GM19467 (cell line): Measurements from ENCODE around the gene CBX7.

Experiments used
- ATAC-seq: cut with Tn5 transposase; IDR thresholded peaks from one replicate; pipeline ENCODE4 v1.9.1; 2021; ENCODE audit warnings: mild to moderate bottlenecking, moderate library complexity; ENCODE audit not compliant: unreplicated experiment

The CBX7 gene

GRCh38 chr22:39148026-39148726, 4.3 kb downstream of the CBX7 start:
- no peak for ATAC-seq

GRCh38 chr22:39147335-39148025, 5.0 kb downstream of the CBX7 start:
- ATAC-seq = no peak

GRCh38 chr22:39146256-39147101, 6.0 kb downstream of the CBX7 start:
- ATAC-seq = no peak

GRCh38 chr22:39144101-39144767, 8.2 kb downstream of the CBX7 start:
- no peak for ATAC-seq

GRCh38 chr22:39142088-39142680, 10.3 kb downstream of the CBX7 start:
- ATAC-seq = no peak

GRCh38 chr22:39139933-39140332, 12.5 kb downstream of the CBX7 start:
- no peak for ATAC-seq

- no peak for ATAC-seq
Observed at GRCh38 chr22:39138357-39138997, 14.0 kb downstream of the CBX7 start.

- ATAC-seq = no peak
Observed at GRCh38 chr22:39136317-39136716, 16.2 kb downstream of the CBX7 start.

- no peak for ATAC-seq
Observed at GRCh38 chr22:39135092-39135896, 17.2 kb downstream of the CBX7 start.

- no peak for ATAC-seq
Observed at GRCh38 chr22:39134366-39135091, 18.0 kb downstream of the CBX7 start.

GRCh38 chr22:39133871-39134270, 18.6 kb downstream of the CBX7 start:
- no peak for ATAC-seq

GRCh38 chr22:39132871-39133524, 19.5 kb downstream of the CBX7 start:
- no peak for ATAC-seq

GRCh38 chr22:39132281-39132680, 20.2 kb downstream of the CBX7 start:
- no peak for ATAC-seq

- ATAC-seq = no peak
Observed at GRCh38 chr22:39130892-39131855, 21.3 kb downstream of the CBX7 start.

GRCh38 chr22:39130152-39130704, 22.3 kb downstream of the CBX7 start:
- ATAC-seq = no peak

- no peak for ATAC-seq
Observed at GRCh38 chr22:39129746-39130145, 22.7 kb downstream of the CBX7 start.

GRCh38 chr22:39129081-39129480, 23.4 kb downstream of the CBX7 start:
- ATAC-seq = no peak
